H9 (cell line): ENCODE data around the gene KLHL22. TPM values are rescaled to one million over a fixed set of nuclear protein-coding genes. Genes with fewer than 3 reads are reported as not detected.

Experiments
- DNase-seq: peaks from one replicate; pipeline ENCODE4 v3.0.0-alpha.2; 2017
- H2AFZ ChIP-seq: one replicate; pipeline ENCODE4 v1.6.1; 2013; ENCODE audit warnings: mild to moderate bottlenecking, low read length, control low read depth, moderate library complexity
- H2AK5ac ChIP-seq: 2 replicates; pipeline ENCODE4 v1.6.1; 2013; ENCODE audit warnings: low read length, control low read depth, mixed read lengths; ENCODE audit not compliant: insufficient read length
- H2BK120ac ChIP-seq: one replicate; pipeline ENCODE4 v1.6.1; 2013; ENCODE audit warnings: low read depth, mild to moderate bottlenecking, low read length, control low read depth, inconsistent platforms; ENCODE audit not compliant: poor library complexity, severe bottlenecking
- H2BK12ac ChIP-seq: 2 replicates; pipeline ENCODE4 v1.6.1; 2013; ENCODE audit warnings: low read length, control low read depth, mixed read lengths, low read depth; ENCODE audit not compliant: insufficient read length
- H2BK15ac ChIP-seq: 2 replicates; pipeline ENCODE4 v1.6.1; 2013; ENCODE audit warnings: low read depth, low read length, control low read depth
- H2BK20ac ChIP-seq: one replicate; pipeline ENCODE4 v1.6.1; 2013; ENCODE audit warnings: low read depth, mild to moderate bottlenecking, low read length, control low read depth, inconsistent platforms; ENCODE audit not compliant: poor library complexity, severe bottlenecking
- H2BK5ac ChIP-seq: 2 replicates; pipeline ENCODE4 v1.6.1; 2013; ENCODE audit warnings: low read length, control low read depth, mixed read lengths; ENCODE audit not compliant: insufficient read length
- H3K14ac ChIP-seq: 2 replicates; pipeline ENCODE4 v1.6.1; 2013; ENCODE audit warnings: low read length, control low read depth; ENCODE audit not compliant: insufficient read depth
- H3K18ac ChIP-seq: 2 replicates; pipeline ENCODE4 v1.6.1; 2013; ENCODE audit warnings: low read depth, mild to moderate bottlenecking, mixed read lengths, low read length, control low read depth; ENCODE audit not compliant: insufficient read length
- H3K23ac ChIP-seq: 2 replicates; pipeline ENCODE4 v1.6.1; 2013; ENCODE audit warnings: low read length, control low read depth, mixed read lengths, low read depth; ENCODE audit not compliant: insufficient read length
- H3K23me2 ChIP-seq: 2 replicates; pipeline ENCODE4 v1.6.1; 2013; ENCODE audit warnings: low read depth, mild to moderate bottlenecking, mixed read lengths, low read length, control low read depth; ENCODE audit not compliant: insufficient read length, poor library complexity, severe bottlenecking
- H3K27ac ChIP-seq: 2 replicates; pipeline ENCODE4 v1.5.1; 2013; ENCODE audit warnings: low read length, control low read depth, mixed read lengths, low read depth; ENCODE audit not compliant: insufficient read length
- H3K27me3 ChIP-seq: 2 replicates; pipeline ENCODE4 v1.6.1; 2013; ENCODE audit warnings: low read length, control low read depth, inconsistent platforms; ENCODE audit not compliant: insufficient read depth
- H3K4ac ChIP-seq: 2 replicates; pipeline ENCODE4 v1.6.1; 2013; ENCODE audit warnings: low read depth, mild to moderate bottlenecking, control low read depth, inconsistent platforms, low read length, moderate library complexity
- H3K4me1 ChIP-seq: 2 replicates; pipeline ENCODE4 v1.6.1; 2013; ENCODE audit warnings: low read length, control low read depth, inconsistent platforms; ENCODE audit not compliant: insufficient read depth
- H3K4me2 ChIP-seq: 2 replicates; pipeline ENCODE4 v1.6.1; 2013; ENCODE audit warnings: low read length, control low read depth, mixed read lengths; ENCODE audit not compliant: insufficient read length, insufficient read depth
- H3K56ac ChIP-seq: 2 replicates; pipeline ENCODE4 v1.6.1; 2013; ENCODE audit warnings: low read depth, mild to moderate bottlenecking, mixed read lengths, low read length, control low read depth; ENCODE audit not compliant: insufficient read length
- H3K79me1 ChIP-seq: 2 replicates; pipeline ENCODE4 v1.6.1; 2013; ENCODE audit warnings: low read depth, mild to moderate bottlenecking, moderate library complexity, low read length, control low read depth, inconsistent platforms; ENCODE audit not compliant: insufficient read depth, poor library complexity, severe bottlenecking
- H3K79me2 ChIP-seq: 2 replicates; pipeline ENCODE4 v1.6.1; 2013; ENCODE audit warnings: low read length, control low read depth, inconsistent platforms; ENCODE audit not compliant: insufficient read depth
- H3K9ac ChIP-seq: 2 replicates; pipeline ENCODE4 v1.6.1; 2013; ENCODE audit warnings: low read length, control low read depth, mixed read lengths; ENCODE audit not compliant: insufficient read length; ENCODE audit errors: extremely low read depth
- H3K9me3 ChIP-seq: one replicate; pipeline ENCODE4 v1.6.1; 2013; ENCODE audit warnings: low read depth, low read length, inconsistent platforms; ENCODE audit not compliant: control insufficient read depth
- H3T11ph ChIP-seq: one replicate; pipeline ENCODE4 v1.6.1; 2013; ENCODE audit warnings: mild to moderate bottlenecking, low read length, control low read depth, inconsistent platforms
- H4K20me1 ChIP-seq: one replicate; pipeline ENCODE4 v1.6.1; 2013; ENCODE audit not compliant: control insufficient read depth, insufficient read length, insufficient read depth
- H4K5ac ChIP-seq: 2 replicates; pipeline ENCODE4 v1.6.1; 2013; ENCODE audit warnings: low read depth, mild to moderate bottlenecking, mixed read lengths, low read length, control low read depth; ENCODE audit not compliant: insufficient read length
- H4K8ac ChIP-seq: replicated peaks from 2 replicates; pipeline ENCODE4 v1.6.1; 2013; ENCODE audit warnings: low read length, control low read depth, mixed read lengths, low read depth; ENCODE audit not compliant: insufficient read length
- H4K91ac ChIP-seq: 2 replicates; pipeline ENCODE4 v1.6.1; 2013; ENCODE audit warnings: low read depth, mild to moderate bottlenecking, moderate library complexity, mixed read lengths, low read length, control low read depth; ENCODE audit not compliant: insufficient read length
- H3K27ac Mint-ChIP-seq, 3 experiments: 2 replicates in 2 of 3; 3 replicates in 1 of 3; pipeline ENCODE4 v1.8.0; 2020 to 2021; ENCODE audit warnings: mixed read lengths in 3 of 3, mild to moderate bottlenecking in 1 of 3, moderate library complexity in 1 of 3
- H3K27me3 Mint-ChIP-seq: 2 replicates; pipeline ENCODE4 v1.8.0; 2021; ENCODE audit warnings: low read depth, mild to moderate bottlenecking, moderate library complexity, mixed read lengths
- H3K36me3 Mint-ChIP-seq, 3 experiments: 2 replicates in 2 of 3; 3 replicates in 1 of 3; pipeline ENCODE4 v1.8.0; 2020 to 2021; ENCODE audit warnings: low read depth in 3 of 3, mixed read lengths in 3 of 3; ENCODE audit not compliant: insufficient read depth in 1 of 3
- H3K4me1 Mint-ChIP-seq, 2 experiments: 2 replicates each; pipeline ENCODE4 v1.8.0; 2020; ENCODE audit warnings: mixed read lengths in 2 of 2
- H3K4me3 Mint-ChIP-seq, 2 experiments: 2 replicates in 1 of 2; 3 replicates in 1 of 2; pipeline ENCODE4 v1.8.0; 2020 to 2021; ENCODE audit warnings: mild to moderate bottlenecking in 2 of 2, mixed read lengths in 2 of 2, moderate library complexity in 1 of 2
- H3K9me3 Mint-ChIP-seq, 2 experiments: 2 replicates in 1 of 2; 3 replicates in 1 of 2; pipeline ENCODE4 v1.8.0; 2020; ENCODE audit warnings: mild to moderate bottlenecking in 2 of 2, mixed read lengths in 2 of 2, moderate library complexity in 1 of 2
- CTCF ChIP-seq: fragments of 200-600 bp; sonication (generic); conservative IDR thresholded peaks from 3 replicates; pipeline ENCODE4 v1.8.0; 2021; ENCODE audit warnings: antibody characterized with exemption, mild to moderate bottlenecking
- WGBS: extraction: QIAGEN DNeasy Blood & Tissue Kit; methylation state at CpG from one replicate; pipeline ENCODE4 v1.1.7; 2013; ENCODE audit warnings: missing lambda C conversion rate, low lambda C conversion rate, mixed read lengths; ENCODE audit not compliant: insufficient read length; ENCODE audit errors: extremely low coverage; 5-methylcytosine and 5-hydroxymethylcytosine counted together
- total RNA-seq: library from RNA; stranded (reverse); gene quantifications from 2 replicates; pipeline ENCODE4 v1.2.1, GENCODE V29; 2021

KLHL22 gene
- total RNA-seq, 1 experiment from 2014 or later, result 11.9 TPM

GRCh38 chr22:20537325-20537756 lies 41.7 kb upstream of the KLHL22 start:
- no CpG with 5 or more reads among the region's 3 CpGs for WGBS
- no peak for DNase-seq
- Mint-ChIP-seq H3K27me3 (no peaks in the 10 kb centered on the region), H3K27ac (peak overlapping the region in 2 of 3 experiments; percentile 5 to 53; a peak in 2 of 7 replicates), H3K36me3 (peaks cover 17 to 47% (median 37%) of the 10 kb centered on the region in 3 experiments; a peak in 6 of 7 replicates), H3K4me3 (no peak overlapping the region), H3K4me1 (peaks cover 2 to 8% of the 10 kb centered on the region in 2 experiments; a peak in 3 of 4 replicates), H3K9me3 (no peaks in the 10 kb centered on the region)
- H3T11ph ChIP-seq, result no peak overlapping the region
- H3K23me2 ChIP-seq, result no peaks in the 10 kb centered on the region
- no peak overlapping the region for H2BK12ac ChIP-seq
- H3K9ac ChIP-seq, result no peak overlapping the region
- H4K5ac ChIP-seq, result no peak overlapping the region
- H2BK5ac ChIP-seq, result no peak overlapping the region
- no peak for TF ChIP-seq CTCF
- H2AFZ ChIP-seq, result no peak overlapping the region
- no peak overlapping the region for H3K18ac ChIP-seq
- H4K91ac ChIP-seq, result no peak overlapping the region
- H3K4me2 ChIP-seq, result no peak overlapping the region
- no peaks in the 10 kb centered on the region for H3K79me2 ChIP-seq
- H3K56ac ChIP-seq, result no peak overlapping the region
- H3K4me1 ChIP-seq, result no peaks in the 10 kb centered on the region
- H3K14ac ChIP-seq, result no peak overlapping the region
- H3K27ac ChIP-seq, result no peak overlapping the region
- H3K4ac ChIP-seq, result no peak overlapping the region
- no peaks in the 10 kb centered on the region for H3K9me3 ChIP-seq
- peaks cover 3% of the 10 kb centered on the region for H3K79me1 ChIP-seq
- no peak overlapping the region for H2BK15ac ChIP-seq
- H2AK5ac ChIP-seq, result no peak overlapping the region
- no peak overlapping the region for H3K23ac ChIP-seq
- H3K27me3 ChIP-seq, result no peaks in the 10 kb centered on the region
- H4K20me1 ChIP-seq, result no peaks in the 10 kb centered on the region
- no peak overlapping the region for H2BK20ac ChIP-seq
- H4K8ac ChIP-seq, result no peak overlapping the region
- no peak overlapping the region for H2BK120ac ChIP-seq
